ENCODE measurements around the gene COQ5.

Gene COQ5

GRCh38 chr12:120485961-120486881 lies 42.7 kb downstream of the COQ5 start:
- no peak for DNase-seq

DNA sequence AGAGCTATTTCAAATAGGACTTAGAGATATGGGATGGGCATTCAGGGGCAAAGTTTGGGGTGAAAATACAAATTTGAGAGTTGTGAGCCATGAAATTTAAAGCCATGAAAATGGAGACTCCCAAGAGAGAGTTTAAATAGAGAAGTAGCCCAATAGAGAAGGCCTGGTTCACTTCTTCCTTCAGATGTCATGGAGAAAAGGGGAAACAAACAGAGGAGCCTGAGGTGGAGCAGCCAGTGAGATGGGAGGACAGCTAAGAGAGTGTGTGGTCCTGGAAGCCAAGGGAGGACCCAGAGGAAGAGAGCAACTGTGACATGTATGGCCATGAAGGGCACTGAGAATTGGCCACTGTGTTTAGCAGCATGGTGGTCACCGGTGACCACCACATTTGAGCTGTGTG lies 45.3 kb downstream of the COQ5 start:
- DNase-seq: no peak

DNA sequence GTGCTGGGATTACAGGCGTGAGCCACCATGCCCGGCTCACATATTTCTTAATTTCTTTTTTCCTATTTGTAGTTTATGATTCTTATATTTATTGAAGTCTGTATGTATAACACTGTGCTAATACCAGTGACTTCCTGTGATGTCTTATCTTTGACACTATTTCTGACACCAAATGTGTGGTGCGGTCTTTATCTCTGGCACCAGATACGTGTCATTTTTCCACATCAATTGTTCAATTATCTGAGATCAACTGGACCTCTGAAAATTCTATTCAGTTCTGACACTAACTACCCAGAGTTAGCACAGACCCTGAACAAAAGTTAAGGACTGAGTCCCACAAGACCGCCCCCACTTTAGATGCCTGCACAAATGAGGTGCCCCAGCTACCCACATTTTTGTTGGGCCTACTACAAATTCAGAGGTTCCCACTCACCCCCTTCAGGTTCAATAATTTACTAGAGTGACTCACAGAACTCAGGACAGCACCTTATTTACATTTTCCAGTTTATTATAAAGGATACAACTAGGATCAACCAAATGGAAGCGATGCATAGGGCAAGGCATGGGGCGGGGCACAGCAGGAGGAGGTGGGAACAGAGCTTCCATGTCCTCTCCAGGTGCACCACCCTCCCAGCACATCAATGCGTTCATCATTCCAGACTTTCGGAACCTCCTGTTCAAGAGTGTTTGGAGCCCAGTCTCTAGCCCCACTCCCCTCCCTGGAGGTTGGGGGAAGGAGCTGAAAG lies 47.8 kb downstream of the COQ5 start:
- no peak for DNase-seq

DNA sequence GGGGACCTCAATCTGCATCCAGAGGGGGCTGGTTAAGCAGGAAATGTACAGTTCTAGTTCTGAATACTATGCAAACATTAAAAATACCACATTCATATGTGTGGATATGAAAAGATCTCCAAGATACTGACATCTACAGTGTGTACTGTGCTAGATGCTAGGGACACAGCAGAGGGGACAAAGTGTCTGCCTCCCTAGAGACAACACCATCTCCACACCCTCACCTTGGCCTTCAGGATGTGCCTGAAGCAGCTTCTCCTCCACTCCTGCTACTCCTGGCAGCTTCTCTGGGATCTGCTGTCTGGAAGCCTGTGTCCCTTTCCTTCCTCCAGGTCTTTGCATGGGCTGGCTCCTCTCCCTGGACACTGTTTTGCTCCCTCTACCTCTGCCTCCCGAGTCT lies 48.7 kb downstream of the COQ5 start:
- no peak for DNase-seq

DNA sequence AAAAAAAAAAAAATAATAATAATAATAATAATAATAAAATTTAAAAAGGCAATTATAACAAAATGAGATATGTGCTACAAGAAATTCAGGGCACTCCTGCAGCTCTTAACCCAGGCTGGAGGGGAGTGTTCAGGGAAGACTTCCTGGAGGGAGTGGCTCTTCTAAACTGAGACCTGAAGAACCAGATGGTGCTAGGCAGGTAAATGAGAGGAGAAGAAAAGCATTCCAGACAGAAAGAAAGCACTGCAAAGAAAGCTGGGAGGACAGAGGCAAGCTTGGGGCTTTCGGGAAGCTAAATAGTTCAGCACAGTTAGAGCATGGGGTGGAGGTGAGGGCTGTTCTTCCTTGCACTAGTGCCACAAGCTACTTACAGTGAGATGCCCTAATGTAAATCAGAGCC lies 49.5 kb downstream of the COQ5 start:
- DNase-seq: no peak

DNA sequence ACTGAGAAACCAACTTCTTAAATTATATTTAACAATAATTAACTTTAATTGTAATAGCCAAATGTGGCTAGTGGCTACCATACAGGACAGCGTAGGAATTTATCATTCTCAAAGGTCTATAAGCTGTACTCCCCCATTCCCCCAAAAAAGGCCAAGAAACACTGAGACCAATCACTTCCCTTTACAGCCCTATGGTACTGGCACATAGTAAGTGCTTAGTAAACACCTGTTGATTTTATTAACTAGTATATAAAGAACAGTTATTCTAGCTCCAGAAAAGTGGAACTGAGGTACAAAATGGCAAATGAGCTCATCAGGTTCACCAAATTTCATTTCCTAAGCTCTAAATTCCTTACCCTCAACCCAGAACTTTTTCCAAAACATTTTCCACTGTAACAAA lies 53.3 kb downstream of the COQ5 start:
- DNase-seq: no peak

DNA sequence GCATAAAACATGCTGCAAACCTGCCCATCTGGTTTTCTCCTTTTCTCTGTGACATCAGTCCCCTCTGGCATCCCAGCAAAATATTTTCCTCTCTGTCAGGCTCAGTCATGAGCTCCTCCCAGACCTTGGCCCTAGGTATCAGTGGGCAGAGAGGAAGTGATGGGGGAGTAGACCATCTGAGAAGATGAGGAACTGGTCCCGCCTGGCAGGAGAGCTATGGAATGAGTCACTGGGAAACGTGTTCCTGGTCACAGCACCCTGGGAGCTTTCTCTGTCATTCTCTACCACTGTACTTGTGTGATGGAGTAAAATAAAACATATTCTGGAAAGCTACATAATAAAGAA lies 54.4 kb downstream of the COQ5 start:
- DNase-seq: peak in 7 of 56 donors; percentile 8 to 23 (median 15)

DNA sequence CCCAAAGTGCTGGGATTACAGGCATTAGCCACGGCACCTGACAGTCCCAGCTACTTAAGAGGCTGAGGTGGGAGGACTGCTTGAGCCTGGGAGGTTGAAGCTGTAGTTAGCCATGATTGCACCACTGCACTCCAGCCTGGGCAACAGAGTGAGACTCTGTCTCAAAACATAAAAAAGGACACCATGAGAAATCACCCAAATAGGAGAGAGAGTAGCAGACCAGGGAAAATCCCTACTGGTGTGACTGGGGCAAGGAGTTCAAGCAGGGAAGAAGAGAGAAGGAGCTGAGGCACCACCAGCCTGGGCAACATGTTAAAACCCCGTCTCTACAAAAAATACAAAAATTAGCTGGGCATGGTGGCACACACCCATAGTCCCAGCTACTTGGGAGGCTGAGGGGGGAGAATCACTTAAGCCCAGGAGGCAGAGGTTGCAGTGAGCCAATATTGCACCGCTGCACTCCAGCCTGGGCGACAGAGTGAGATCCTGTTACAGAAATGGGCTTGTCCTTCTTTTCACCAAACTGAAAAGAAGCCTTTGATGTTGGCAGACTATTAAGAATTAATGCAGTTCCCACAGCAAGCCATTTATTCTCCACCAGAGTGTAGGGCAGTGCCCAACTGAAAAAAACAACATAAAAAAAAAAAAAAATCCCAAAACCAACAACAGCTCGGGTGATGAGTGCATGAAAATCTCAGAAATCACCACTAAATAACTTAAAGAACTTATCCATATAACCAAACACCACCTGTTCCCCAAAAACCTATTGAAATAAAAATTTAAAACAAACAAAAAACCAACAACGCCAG lies 54.9 kb downstream of the COQ5 start:
- DNase-seq: no peak

- no peak for DNase-seq
Observed at GRCh38 chr12:120472521-120472920, 56.4 kb downstream of the COQ5 start.

GRCh38 chr12:120470150-120470784 lies 58.7 kb downstream of the COQ5 start:
- peak in 2 of 56 donors; percentile 49 to 61 for DNase-seq

DNA sequence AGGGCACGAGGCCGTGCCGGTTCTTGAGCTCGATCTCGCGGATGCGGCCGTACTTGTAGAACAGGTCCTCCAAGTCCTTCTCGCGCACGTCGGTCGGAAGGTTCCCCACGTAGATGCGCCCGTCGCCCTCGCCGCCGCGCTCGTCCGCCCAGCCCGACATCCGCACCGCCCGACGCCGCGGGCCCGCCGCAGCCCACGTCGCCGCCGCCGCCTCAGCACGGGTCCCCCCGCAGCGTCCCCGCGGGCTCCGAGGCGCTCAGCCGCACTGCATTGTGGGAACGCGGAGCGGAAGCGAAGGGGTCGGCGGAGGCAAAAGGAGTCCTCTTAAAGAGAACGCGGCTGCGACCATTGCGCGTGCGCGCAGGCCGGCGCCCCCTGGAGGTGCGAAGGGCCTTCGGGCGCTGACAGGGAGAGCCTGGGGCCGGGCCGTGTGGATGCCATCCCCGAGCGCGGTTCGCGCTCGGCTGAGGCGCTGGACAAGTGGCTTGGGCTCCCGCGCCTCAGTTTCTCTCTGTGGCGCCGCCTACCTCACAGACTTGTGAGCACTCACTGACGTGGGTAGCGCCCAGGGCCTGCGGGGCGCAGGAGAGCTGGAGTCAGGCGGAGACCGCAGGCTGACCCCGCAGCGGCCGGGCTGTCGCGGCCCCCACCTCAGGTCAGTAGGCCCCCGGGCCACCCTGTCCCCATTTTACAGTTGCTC lies 59.4 kb downstream of the COQ5 start, which contains the start of gene SRSF9:
Gene SRSF9 (minus strand): TSS at position 299 of the 700 bp plus-strand sequence. CDS start 139 bp downstream, at position 160.
- DNase-seq: peak; percentile 27 to 96 (median 91)

GRCh38 chr12:120468821-120469449 lies 60.0 kb downstream of the COQ5 start:
- peak in 33 of 56 donors; percentile 37 to 78 (median 61) for DNase-seq

- DNase-seq: peak in 4 of 56 donors; percentile 16 to 47 (median 39)
Observed at GRCh38 chr12:120468325-120468820, 60.6 kb downstream of the COQ5 start.

- no peak for DNase-seq
Observed at GRCh38 chr12:120467439-120467838, 61.5 kb downstream of the COQ5 start.

GRCh38 chr12:120466560-120467315 lies 62.2 kb downstream of the COQ5 start:
- DNase-seq: peak in 8 of 56 donors; percentile 3 to 47 (median 9)

DNA sequence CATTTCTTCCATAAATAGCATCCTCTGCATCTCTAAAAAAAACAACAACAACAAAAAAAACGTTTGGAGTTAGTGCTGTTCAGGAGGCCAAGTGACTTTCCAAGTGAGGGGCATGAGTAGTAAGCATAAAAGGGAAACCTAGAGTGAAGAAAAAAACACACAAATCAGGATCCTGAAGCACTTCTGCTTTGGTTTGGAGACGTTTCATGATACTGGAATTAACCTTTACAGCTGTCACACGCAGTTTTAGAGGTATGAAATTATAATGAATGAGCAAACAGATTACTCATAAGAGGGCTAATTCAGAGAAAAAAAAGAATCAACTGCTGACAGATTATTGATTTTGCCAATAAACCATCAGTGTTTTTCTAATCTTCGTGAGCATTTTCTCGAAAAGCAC lies 63.2 kb downstream of the COQ5 start:
- DNase-seq: no peak

DNA sequence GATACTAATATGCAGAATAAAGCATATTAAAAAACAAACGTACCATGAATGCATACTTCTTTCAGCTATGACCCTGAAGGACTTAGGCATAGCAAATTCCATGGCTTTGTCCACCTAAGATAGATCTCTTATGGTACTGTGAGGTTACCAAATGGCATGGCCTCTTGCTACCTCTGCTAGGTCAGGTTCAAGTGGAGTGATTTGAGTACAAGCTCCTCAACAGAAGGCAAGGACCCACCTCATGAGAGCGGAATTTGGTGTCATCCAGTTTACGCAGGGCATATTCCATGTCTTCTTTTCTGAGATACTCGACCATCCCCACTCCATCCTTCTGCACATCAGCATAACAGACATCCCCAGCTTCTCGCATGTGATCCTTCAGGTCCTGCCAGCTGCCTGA lies 65.2 kb downstream of the COQ5 start:
- DNase-seq: no peak

GRCh38 chr12:120462099-120462640 lies 66.8 kb downstream of the COQ5 start:
- no peak for DNase-seq

DNA sequence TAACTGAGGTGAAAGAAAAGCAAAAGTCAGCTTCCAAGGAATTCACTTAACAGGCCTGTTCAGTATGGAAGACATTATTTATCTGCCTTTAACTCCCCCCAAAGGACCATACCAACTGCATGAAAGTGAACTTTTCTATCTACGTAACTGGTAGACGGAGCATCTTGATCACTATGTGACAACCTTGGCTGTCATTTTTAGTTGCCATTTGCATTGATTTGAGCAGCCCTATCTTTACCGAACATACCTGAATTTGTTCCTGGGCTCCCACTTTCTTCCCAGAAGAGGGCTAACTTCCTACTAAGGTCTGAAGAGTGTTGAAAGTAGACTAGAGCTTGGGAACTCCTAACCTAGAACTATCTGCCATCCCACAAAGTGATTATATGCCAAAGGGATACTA lies 68.8 kb downstream of the COQ5 start:
- DNase-seq: no peak

Measured in nucleus accumbens (tissue), 56 donors.